SK-N-SH (cell line): Measurements from ENCODE around the gene RGS7. TPM values are rescaled to one million over a fixed set of nuclear protein-coding genes. Genes with fewer than 3 reads are reported as not detected.

Source experiments
- CTCF ChIA-PET: fragments of 300-600, 350-600 bp; formaldehyde crosslinking; extraction: SDS; loops from one replicate; lab custom pipeline; 2021; lab: Yijun Ruan, JAX
- POLR2A ChIA-PET: fragments of 350-600 bp; sonication (Branson Sonifier 250); formaldehyde crosslinking; extraction: SDS; loops from one replicate; lab custom pipeline; 2020; ENCODE audit warnings: antibody characterized with exemption, inconsistent platforms; lab: Yijun Ruan, JAX
- DNase-seq: peaks from one replicate; pipeline ENCODE4 v3.0.0; 2012
- H2AFZ ChIP-seq: fragments of 200-600 bp; sonication (generic); 2 replicates; pipeline ENCODE4 v1.8.1; 2016; ENCODE audit warnings: antibody characterized with exemption, mild to moderate bottlenecking, low read depth
- H3F3A ChIP-seq: fragments of 200-600 bp; sonication (generic); replicated peaks from 2 replicates; pipeline ENCODE3; 2016; ENCODE audit warnings: antibody characterized with exemption, mild to moderate bottlenecking; ENCODE audit not compliant: insufficient read depth
- H3K27ac ChIP-seq, 2 experiments: fragments of 200-500 bp in 1 of 2; fragments of 200-600 bp in 1 of 2; sonication (Bioruptor generic) in 1 of 2; sonication (generic), shearing (Covaris generic) in 1 of 2; 2 replicates each; pipeline versions ENCODE4 v1.5.1 to v1.6.1; 2014 to 2016; ENCODE audit warnings: low read depth in 2 of 2, inconsistent platforms in 1 of 2, low read length in 1 of 2, mild to moderate bottlenecking in 1 of 2, mixed read lengths in 1 of 2
- H3K27me3 ChIP-seq: fragments of 200-600 bp; sonication (generic), shearing (Covaris generic); 2 replicates; pipeline ENCODE4 v1.6.1; 2016; ENCODE audit warnings: mixed run types; ENCODE audit not compliant: insufficient read depth
- H3K36me3 ChIP-seq, 2 experiments: fragments of 200-500 bp in 1 of 2; fragments of 200-600 bp in 1 of 2; sonication (Bioruptor generic) in 1 of 2; sonication (generic) in 1 of 2; replicated peaks in 1 of 2; 2 replicates each; pipeline versions ENCODE3 to v1.5.1; 2014 to 2016; ENCODE audit warnings: low read length in 1 of 2, mild to moderate bottlenecking in 1 of 2; ENCODE audit not compliant: insufficient read depth in 2 of 2, control insufficient read depth in 1 of 2
- H3K4me1 ChIP-seq, 2 experiments: fragments of 200-500 bp in 1 of 2; fragments of 200-600 bp in 1 of 2; sonication (Bioruptor generic) in 1 of 2; sonication (generic), shearing (Covaris generic) in 1 of 2; 2 replicates each; pipeline versions ENCODE4 v1.5.1 to v1.6.1; 2014 to 2016; ENCODE audit warnings: low read depth in 1 of 2, low read length in 1 of 2, mixed run types in 1 of 2; ENCODE audit not compliant: insufficient read depth in 2 of 2, control insufficient read depth in 1 of 2
- H3K4me2 ChIP-seq: fragments of 200-600 bp; sonication (generic), shearing (Covaris generic); 2 replicates; pipeline ENCODE4 v1.6.1; 2017; ENCODE audit warnings: mixed run types
- H3K4me3 ChIP-seq, 2 experiments: fragments of 200-500 bp in 1 of 2; fragments of 200-600 bp in 1 of 2; sonication (Bioruptor generic) in 1 of 2; sonication (generic), shearing (Covaris generic) in 1 of 2; 2 replicates each; pipeline versions ENCODE4 v1.5.1 to v1.8.1; 2014 to 2016; ENCODE audit warnings: low read depth in 2 of 2, inconsistent platforms in 1 of 2, low read length in 1 of 2, mild to moderate bottlenecking in 1 of 2, mixed read lengths in 1 of 2, moderate library complexity in 1 of 2
- H3K79me2 ChIP-seq: fragments of 200-600 bp; sonication (generic); 2 replicates; pipeline ENCODE4 v1.8.1; 2017; ENCODE audit warnings: mild to moderate bottlenecking; ENCODE audit not compliant: insufficient read depth
- H3K9ac ChIP-seq: fragments of 200-600 bp; sonication (generic); 2 replicates; pipeline ENCODE4 v1.6.1; 2017; ENCODE audit warnings: mixed run types
- H3K9me2 ChIP-seq: fragments of 200-600 bp; sonication (generic); 2 replicates; pipeline ENCODE4 v1.6.1; 2017; ENCODE audit warnings: mixed run types
- H3K9me3 ChIP-seq: fragments of 200-600 bp; sonication (generic); 2 replicates; pipeline ENCODE4 v1.6.1; 2017; ENCODE audit warnings: mixed run types, mild to moderate bottlenecking, moderate library complexity
- H4K20me1 ChIP-seq: fragments of 200-600 bp; sonication (generic); 2 replicates; pipeline ENCODE4 v1.6.1; 2017; ENCODE audit warnings: mild to moderate bottlenecking, mixed run types; ENCODE audit not compliant: insufficient read depth
- CHD2 ChIP-seq: fragments of 150-350 bp; IDR thresholded peaks from 2 replicates; pipeline ENCODE4 v1.6.1; 2018; ENCODE audit warnings: low read length; ENCODE audit not compliant: partially characterized antibody
- EP300 ChIP-seq, 2 experiments: IDR thresholded peaks; 2 replicates each; pipeline versions ENCODE4 v1.4.0 to v1.6.1; 2012; ENCODE audit warnings: borderline replicate concordance in 1 of 2, low read depth in 1 of 2, low read length in 1 of 2
- EZH2phosphoT487 ChIP-seq: fragments of 200-600 bp; sonication (generic); IDR thresholded peaks from 2 replicates; pipeline ENCODE4 v1.6.1; 2017; ENCODE audit warnings: low read depth, mixed run types, mild to moderate bottlenecking, antibody characterized with exemption, moderate library complexity, borderline replicate concordance
- FOXJ3 ChIP-seq: sonication (generic); formaldehyde crosslinking; IDR thresholded peaks from 2 replicates; pipeline ENCODE4 v1.5.1; 2020; ENCODE audit warnings: mild to moderate bottlenecking, missing genetic modification reagents
- FOXM1 ChIP-seq: IDR thresholded peaks from 2 replicates; pipeline ENCODE4 v1.4.0; 2012; ENCODE audit warnings: low read depth, mild to moderate bottlenecking
- GABPA ChIP-seq: IDR thresholded peaks from 2 replicates; pipeline ENCODE4 v1.4.0; 2012; ENCODE audit warnings: low read depth, mild to moderate bottlenecking
- GATA2 ChIP-seq: sonication (generic); formaldehyde crosslinking; IDR thresholded peaks from 2 replicates; pipeline ENCODE4 v1.5.0; 2020; ENCODE audit warnings: mild to moderate bottlenecking, missing genetic modification reagents
- JUND ChIP-seq: IDR thresholded peaks from 2 replicates; pipeline ENCODE4 v1.4.0; 2012
- MEF2A ChIP-seq: IDR thresholded peaks from 2 replicates; pipeline ENCODE4 v1.4.0; 2012; ENCODE audit warnings: low read depth, borderline replicate concordance
- NRF1 ChIP-seq: IDR thresholded peaks from 2 replicates; pipeline ENCODE4 v1.6.1; 2012; ENCODE audit warnings: low read depth, mild to moderate bottlenecking, low read length
- POLR2AphosphoS5 ChIP-seq: IDR thresholded peaks from 2 replicates; pipeline ENCODE4 v1.6.1; 2012; ENCODE audit warnings: low read depth, low read length
- RFX5 ChIP-seq: IDR thresholded peaks from 2 replicates; pipeline ENCODE4 v1.6.1; 2012; ENCODE audit warnings: mild to moderate bottlenecking, improper control_type of control experiment, low read length
- RXRA ChIP-seq: IDR thresholded peaks from 2 replicates; pipeline ENCODE4 v1.4.0; 2012; ENCODE audit warnings: low read depth, mild to moderate bottlenecking, borderline replicate concordance
- SIN3A ChIP-seq: IDR thresholded peaks from 2 replicates; pipeline ENCODE4 v1.6.1; 2012; ENCODE audit warnings: low read depth, mild to moderate bottlenecking, low read length, moderate library complexity, borderline replicate concordance
- TAF1 ChIP-seq: IDR thresholded peaks from 2 replicates; pipeline ENCODE4 v1.6.1; 2012; ENCODE audit warnings: low read depth, mild to moderate bottlenecking, low read length, moderate library complexity, borderline replicate concordance
- TCF12 ChIP-seq: IDR thresholded peaks from 2 replicates; pipeline ENCODE4 v1.4.0; 2012
- TEAD4 ChIP-seq: IDR thresholded peaks from 2 replicates; pipeline ENCODE4 v1.4.0; 2012; ENCODE audit warnings: mild to moderate bottlenecking, borderline replicate concordance; ENCODE audit not compliant: insufficient read depth
- USF1 ChIP-seq: IDR thresholded peaks from 2 replicates; pipeline ENCODE4 v1.4.0; 2012; ENCODE audit warnings: low read depth, borderline replicate concordance
- USF2 ChIP-seq: fragments of 150-350 bp; IDR thresholded peaks from 2 replicates; pipeline ENCODE4 v1.6.1; 2017; ENCODE audit warnings: antibody characterized with exemption, low read length, low read depth, borderline replicate concordance
- WGBS: methylation state at CpG from one replicate; pipeline ENCODE4 v1.1.6; 2017; ENCODE audit warnings: low lambda C conversion rate; 5-methylcytosine and 5-hydroxymethylcytosine counted together
- polyA plus RNA-seq, 3 experiments: library from polyadenylated mRNA; depleted of rRNA; stranded (reverse); fragments of >200 nt; gene quantifications; 2 replicates each; pipeline ENCODE4 v1.2.3, GENCODE V29; 2012
- TF ChIP-seq, protein P1 (sequence below): IDR thresholded peaks from 2 replicates; pipeline ENCODE4 v1.4.0; 2012; ENCODE audit warnings: low read depth, borderline replicate concordance
- TF ChIP-seq, protein P2 (sequence below): fragments of 200-600 bp; sonication (generic); IDR thresholded peaks from 2 replicates; pipeline ENCODE4 v1.6.1; 2017; ENCODE audit warnings: antibody characterized with exemption, mild to moderate bottlenecking, moderate library complexity

Gene RGS7
- polyA plus RNA-seq, 1 of the 3 experiments (the other 2 are of a cell fraction) = 0.36 TPM

DNA sequence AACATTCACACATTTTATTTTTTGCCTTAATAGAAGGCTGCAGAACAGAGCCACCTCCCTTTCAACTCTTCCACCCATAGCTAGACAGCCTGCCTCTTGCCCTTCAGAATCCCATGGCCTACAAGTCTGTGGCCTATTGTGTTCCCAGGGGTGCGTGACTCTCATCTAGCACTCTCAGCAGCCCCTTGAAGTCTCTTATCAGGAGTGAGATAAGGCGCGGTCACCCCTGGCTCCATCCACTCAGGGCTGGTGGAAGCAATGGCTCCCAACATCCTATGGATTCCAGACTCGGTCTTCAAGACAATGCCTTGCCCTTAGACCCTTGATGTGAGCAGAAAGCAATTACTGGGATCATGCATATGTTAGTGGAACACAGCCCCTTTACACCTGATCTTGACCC, 480.9 kb downstream of the RGS7 start:
- ChIA-PET CTCF (interaction anchor here (0.9 to 1.0 kb wide), 2 partner anchors 10 to 12 kb away, joined by 3 to 4 read pairs; no protein-coding TSS in a partner anchor), POLR2A (no interaction called here)
- Histone ChIP-seq H3K9ac (no peak overlapping the region), H4K20me1 (no peaks in the 10 kb centered on the region), H3K4me1 (no peaks in the 10 kb centered on the region), H3K27ac (no peak overlapping the region), H3F3A (no peaks in the 10 kb centered on the region), H3K4me2 (no peak overlapping the region), H3K36me3 (no peaks in the 10 kb centered on the region), H3K27me3 (no peaks in the 10 kb centered on the region), H3K9me3 (no peaks in the 10 kb centered on the region), H3K79me2 (no peaks in the 10 kb centered on the region), H3K4me3 (no peak overlapping the region), H3K9me2 (no peaks in the 10 kb centered on the region)
- WGBS = 74% methylated on average over 3 of the region's 4 CpGs
- TF ChIP-seq GABPA (no peak), FOXM1 (no peak), RFX5 (no peak), TEAD4 (no peak), USF2 (no peak), RXRA (no peak), GATA2 (CRISPR knock-in tag) (no peak), TCF12 (no peak), USF1 (no peak), NRF1 (no peak), JUND (no peak), FOXJ3 (CRISPR knock-in tag) (no peak), CHD2 (no peak)
- TF ChIP-seq, protein P1, sequence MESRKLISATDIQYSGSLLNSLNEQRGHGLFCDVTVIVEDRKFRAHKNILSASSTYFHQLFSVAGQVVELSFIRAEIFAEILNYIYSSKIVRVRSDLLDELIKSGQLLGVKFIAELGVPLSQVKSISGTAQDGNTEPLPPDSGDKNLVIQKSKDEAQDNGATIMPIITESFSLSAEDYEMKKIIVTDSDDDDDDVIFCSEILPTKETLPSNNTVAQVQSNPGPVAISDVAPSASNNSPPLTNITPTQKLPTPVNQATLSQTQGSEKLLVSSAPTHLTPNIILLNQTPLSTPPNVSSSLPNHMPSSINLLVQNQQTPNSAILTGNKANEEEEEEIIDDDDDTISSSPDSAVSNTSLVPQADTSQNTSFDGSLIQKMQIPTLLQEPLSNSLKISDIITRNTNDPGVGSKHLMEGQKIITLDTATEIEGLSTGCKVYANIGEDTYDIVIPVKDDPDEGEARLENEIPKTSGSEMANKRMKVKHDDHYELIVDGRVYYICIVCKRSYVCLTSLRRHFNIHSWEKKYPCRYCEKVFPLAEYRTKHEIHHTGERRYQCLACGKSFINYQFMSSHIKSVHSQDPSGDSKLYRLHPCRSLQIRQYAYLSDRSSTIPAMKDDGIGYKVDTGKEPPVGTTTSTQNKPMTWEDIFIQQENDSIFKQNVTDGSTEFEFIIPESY = no peak
- TF ChIP-seq, all 33 proteins: peak for 0
- H2AFZ ChIP-seq = no peak overlapping the region
- DNase-seq = no peak

DNA sequence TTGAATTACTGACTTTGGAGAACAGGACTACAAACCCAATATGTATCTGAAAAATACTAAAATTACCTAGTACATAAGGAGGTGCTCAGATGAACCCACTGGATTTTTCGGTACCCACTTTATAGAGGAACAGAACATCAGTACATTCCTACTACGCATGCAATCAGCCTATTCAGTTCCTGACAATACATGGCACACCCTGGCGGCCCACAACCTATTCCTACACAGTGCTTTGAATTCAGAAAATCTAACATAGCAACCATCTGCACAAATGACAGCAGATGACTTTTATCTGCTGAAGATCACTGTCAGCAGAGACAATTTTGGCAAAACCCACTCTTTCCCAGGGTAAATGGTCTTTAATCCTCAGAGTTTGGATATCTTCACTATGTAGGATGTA, 487.9 kb downstream of the RGS7 start:
- Histone ChIP-seq H2AFZ (no peak overlapping the region), H3K4me1 (no peaks in the 10 kb centered on the region), H3K79me2 (no peaks in the 10 kb centered on the region), H3K9me3 (no peaks in the 10 kb centered on the region), H3K9me2 (no peaks in the 10 kb centered on the region), H3K9ac (no peak overlapping the region), H3K4me2 (no peak overlapping the region), H3K36me3 (no peaks in the 10 kb centered on the region), H3F3A (no peaks in the 10 kb centered on the region), H3K27me3 (no peaks in the 10 kb centered on the region), H4K20me1 (no peaks in the 10 kb centered on the region), H3K27ac (no peak overlapping the region), H3K4me3 (no peak overlapping the region)
- TF ChIP-seq SIN3A = no peak
- no peak for TF ChIP-seq FOXJ3 (CRISPR knock-in tag)
- no peak for TF ChIP-seq FOXM1
- no peak for TF ChIP-seq USF1
- no peak for TF ChIP-seq TAF1
- TF ChIP-seq RFX5 = no peak
- TF ChIP-seq EZH2phosphoT487 = no peak
- no peak for TF ChIP-seq POLR2AphosphoS5
- TF ChIP-seq TCF12 = no peak
- no peak for TF ChIP-seq GABPA
- no peak for TF ChIP-seq GATA2 (CRISPR knock-in tag)
- TF ChIP-seq, protein P2, sequence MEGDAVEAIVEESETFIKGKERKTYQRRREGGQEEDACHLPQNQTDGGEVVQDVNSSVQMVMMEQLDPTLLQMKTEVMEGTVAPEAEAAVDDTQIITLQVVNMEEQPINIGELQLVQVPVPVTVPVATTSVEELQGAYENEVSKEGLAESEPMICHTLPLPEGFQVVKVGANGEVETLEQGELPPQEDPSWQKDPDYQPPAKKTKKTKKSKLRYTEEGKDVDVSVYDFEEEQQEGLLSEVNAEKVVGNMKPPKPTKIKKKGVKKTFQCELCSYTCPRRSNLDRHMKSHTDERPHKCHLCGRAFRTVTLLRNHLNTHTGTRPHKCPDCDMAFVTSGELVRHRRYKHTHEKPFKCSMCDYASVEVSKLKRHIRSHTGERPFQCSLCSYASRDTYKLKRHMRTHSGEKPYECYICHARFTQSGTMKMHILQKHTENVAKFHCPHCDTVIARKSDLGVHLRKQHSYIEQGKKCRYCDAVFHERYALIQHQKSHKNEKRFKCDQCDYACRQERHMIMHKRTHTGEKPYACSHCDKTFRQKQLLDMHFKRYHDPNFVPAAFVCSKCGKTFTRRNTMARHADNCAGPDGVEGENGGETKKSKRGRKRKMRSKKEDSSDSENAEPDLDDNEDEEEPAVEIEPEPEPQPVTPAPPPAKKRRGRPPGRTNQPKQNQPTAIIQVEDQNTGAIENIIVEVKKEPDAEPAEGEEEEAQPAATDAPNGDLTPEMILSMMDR = no peak
- TF ChIP-seq MEF2A = no peak
- no peak for TF ChIP-seq TEAD4
- TF ChIP-seq EP300 (IDR thresholded peaks at IDR 0.05; ENCODE audit: borderline replicate concordance in 1 of 2, low read depth in 1 of 2, low read length in 1 of 2) = no peak
- DNase-seq = no peak
- CTCF ChIA-PET = no interaction called here
- WGBS = 65% methylated on average over 3 of the region's 3 CpGs
- POLR2A ChIA-PET = no interaction called here
